GM21529 (cell line): ENCODE measurements around the gene DNAJA4.
"Not testable (repeated sequence)": the region's sequence is repeated elsewhere in the genome, so short reads cannot be mapped to it uniquely, and the experiment has no call there.

Experiments
- ATAC-seq: cut with Tn5 transposase; IDR thresholded peaks from one replicate; pipeline ENCODE4 v1.9.1; 2021; ENCODE audit not compliant: unreplicated experiment

The DNAJA4 gene

GRCh38 chr15:78243491-78243941 is 20.8 kb upstream of the DNAJA4 start:
- ATAC-seq = no peak

GRCh38 chr15:78244101-78244500 is 20.3 kb upstream of the DNAJA4 start:
- no peak for ATAC-seq

GRCh38 chr15:78244893-78245292 is 19.5 kb upstream of the DNAJA4 start:
- ATAC-seq = no peak

GRCh38 chr15:78245392-78245791 is 19.0 kb upstream of the DNAJA4 start:
- not testable (repeated sequence) for ATAC-seq

- not testable (repeated sequence) for ATAC-seq
These were observed 18.3 kb upstream of the DNAJA4 start for GRCh38 chr15:78245976-78246620.

GRCh38 chr15:78247911-78248310 is 16.5 kb upstream of the DNAJA4 start:
- no peak for ATAC-seq

- ATAC-seq = no peak
These were observed 15.2 kb upstream of the DNAJA4 start for GRCh38 chr15:78249131-78249530.

GRCh38 chr15:78251136-78251535 is 13.2 kb upstream of the DNAJA4 start:
- no peak for ATAC-seq

- no peak for ATAC-seq
These were observed 8.8 kb upstream of the DNAJA4 start for GRCh38 chr15:78255421-78256043.

GRCh38 chr15:78256044-78256437 is 8.3 kb upstream of the DNAJA4 start:
- ATAC-seq = no peak

- ATAC-seq = no peak
These were observed 6.7 kb upstream of the DNAJA4 start for GRCh38 chr15:78257681-78258080.

- no peak for ATAC-seq
These were observed 5.1 kb upstream of the DNAJA4 start for GRCh38 chr15:78259232-78259631.

- no peak for ATAC-seq
These were observed 3.9 kb upstream of the DNAJA4 start for GRCh38 chr15:78260489-78260888.

GRCh38 chr15:78261062-78261461 is 3.3 kb upstream of the DNAJA4 start:
- no peak for ATAC-seq

GRCh38 chr15:78263351-78263781 is 996 bp upstream of the DNAJA4 start:
- ATAC-seq = no peak

- ATAC-seq = no peak
These were observed 457 bp upstream of the DNAJA4 start for GRCh38 chr15:78263907-78264303.

GRCh38 chr15:78265137-78265460 is 737 bp downstream of the DNAJA4 start:
- no peak for ATAC-seq

- no peak for ATAC-seq
These were observed 1.4 kb downstream of the DNAJA4 start for GRCh38 chr15:78265752-78266224.

GRCh38 chr15:78266229-78266628 is 1.9 kb downstream of the DNAJA4 start:
- ATAC-seq = no peak

GRCh38 chr15:78266806-78267205 is 2.4 kb downstream of the DNAJA4 start:
- no peak for ATAC-seq

GRCh38 chr15:78272316-78272715 is 8.0 kb downstream of the DNAJA4 start:
- ATAC-seq = no peak

GRCh38 chr15:78272776-78273175 is 8.4 kb downstream of the DNAJA4 start:
- ATAC-seq = no peak

GRCh38 chr15:78274994-78275393 is 10.6 kb downstream of the DNAJA4 start:
- no peak for ATAC-seq
